ENCODE measurements around the gene SLC35F4.

DNA sequence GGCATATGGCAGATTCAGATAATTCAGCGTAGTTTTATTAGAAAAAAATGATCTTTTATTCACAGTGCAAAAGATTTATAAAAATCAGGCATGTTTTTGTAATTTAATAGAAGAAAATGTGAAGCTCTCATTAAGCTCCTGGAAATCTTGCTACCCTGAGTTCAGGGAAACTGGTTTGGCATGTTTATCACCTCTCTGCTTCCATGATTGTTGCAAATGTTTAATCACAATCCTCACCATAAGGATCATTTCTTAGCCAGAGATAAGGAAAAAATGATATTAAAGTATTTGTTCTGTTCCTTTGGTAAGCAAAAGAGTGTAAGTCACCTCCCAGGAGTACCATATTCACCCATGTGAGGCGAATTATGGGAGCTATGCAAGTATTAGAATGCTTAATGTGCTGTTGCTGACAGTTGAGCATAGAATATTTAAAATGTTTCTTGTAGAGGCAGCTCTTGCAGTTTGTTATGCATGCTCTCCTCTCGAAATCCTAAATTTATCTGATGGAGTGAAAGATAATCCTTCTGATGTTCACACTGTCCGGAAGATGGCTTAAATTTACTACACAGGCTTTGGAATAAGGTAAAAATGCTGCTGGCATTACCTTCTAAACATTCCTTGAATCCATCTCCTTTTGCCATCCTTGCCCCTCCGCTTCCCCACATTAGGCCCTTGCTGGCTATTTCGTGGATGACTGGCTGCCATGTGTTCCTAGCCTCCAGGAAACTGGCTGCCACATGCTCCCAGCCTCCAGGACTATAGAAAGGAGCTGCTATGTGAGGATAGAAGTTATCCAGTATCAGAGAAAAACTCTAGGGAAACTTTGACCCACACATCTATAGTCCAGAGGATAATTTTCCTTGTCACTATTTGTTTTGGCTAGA is 256.5 kb downstream of the SLC35F4 start:
- TF ChIP-seq, protein P1, sequence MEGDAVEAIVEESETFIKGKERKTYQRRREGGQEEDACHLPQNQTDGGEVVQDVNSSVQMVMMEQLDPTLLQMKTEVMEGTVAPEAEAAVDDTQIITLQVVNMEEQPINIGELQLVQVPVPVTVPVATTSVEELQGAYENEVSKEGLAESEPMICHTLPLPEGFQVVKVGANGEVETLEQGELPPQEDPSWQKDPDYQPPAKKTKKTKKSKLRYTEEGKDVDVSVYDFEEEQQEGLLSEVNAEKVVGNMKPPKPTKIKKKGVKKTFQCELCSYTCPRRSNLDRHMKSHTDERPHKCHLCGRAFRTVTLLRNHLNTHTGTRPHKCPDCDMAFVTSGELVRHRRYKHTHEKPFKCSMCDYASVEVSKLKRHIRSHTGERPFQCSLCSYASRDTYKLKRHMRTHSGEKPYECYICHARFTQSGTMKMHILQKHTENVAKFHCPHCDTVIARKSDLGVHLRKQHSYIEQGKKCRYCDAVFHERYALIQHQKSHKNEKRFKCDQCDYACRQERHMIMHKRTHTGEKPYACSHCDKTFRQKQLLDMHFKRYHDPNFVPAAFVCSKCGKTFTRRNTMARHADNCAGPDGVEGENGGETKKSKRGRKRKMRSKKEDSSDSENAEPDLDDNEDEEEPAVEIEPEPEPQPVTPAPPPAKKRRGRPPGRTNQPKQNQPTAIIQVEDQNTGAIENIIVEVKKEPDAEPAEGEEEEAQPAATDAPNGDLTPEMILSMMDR (IDR thresholded peaks at IDR 0.05 in 2 of 3, conservative IDR thresholded peaks at IDR 0.05 in 1 of 3; ENCODE audit: borderline replicate concordance in 1 of 3, insufficient read depth in 1 of 3, low read depth in 2 of 3, low read length in 2 of 3), result no peak
- TF ChIP-seq POLR2AphosphoS5 (IDR thresholded peaks at IDR 0.05; ENCODE audit: low read depth, low read length), result no peak
- no peak for TF ChIP-seq EZH2 (IDR thresholded peaks at IDR 0.05)
- no peak for TF ChIP-seq FOSL1 (IDR thresholded peaks at IDR 0.05; ENCODE audit: low read depth)
- TF ChIP-seq, protein P2, sequence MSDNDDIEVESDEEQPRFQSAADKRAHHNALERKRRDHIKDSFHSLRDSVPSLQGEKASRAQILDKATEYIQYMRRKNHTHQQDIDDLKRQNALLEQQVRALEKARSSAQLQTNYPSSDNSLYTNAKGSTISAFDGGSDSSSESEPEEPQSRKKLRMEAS (IDR thresholded peaks at IDR 0.05), result no peak
- TF ChIP-seq EZH2phosphoT487 (IDR thresholded peaks at IDR 0.05; ENCODE audit: borderline replicate concordance), result no peak
